GM20000 (cell line): Measurements from ENCODE around the gene PGGHG.

ENCODE experiments used
- DNase-seq: peaks from one replicate; pipeline ENCODE4 v3.0.0; 2012; ENCODE audit warnings: low spot score
- TF ChIP-seq, protein P1 (sequence below): IDR thresholded peaks from 2 replicates; pipeline ENCODE4 v1.5.1; 2012; ENCODE audit warnings: mild to moderate bottlenecking, control low read depth; ENCODE audit errors: extremely low read depth, missing control alignments

The PGGHG gene

DNA sequence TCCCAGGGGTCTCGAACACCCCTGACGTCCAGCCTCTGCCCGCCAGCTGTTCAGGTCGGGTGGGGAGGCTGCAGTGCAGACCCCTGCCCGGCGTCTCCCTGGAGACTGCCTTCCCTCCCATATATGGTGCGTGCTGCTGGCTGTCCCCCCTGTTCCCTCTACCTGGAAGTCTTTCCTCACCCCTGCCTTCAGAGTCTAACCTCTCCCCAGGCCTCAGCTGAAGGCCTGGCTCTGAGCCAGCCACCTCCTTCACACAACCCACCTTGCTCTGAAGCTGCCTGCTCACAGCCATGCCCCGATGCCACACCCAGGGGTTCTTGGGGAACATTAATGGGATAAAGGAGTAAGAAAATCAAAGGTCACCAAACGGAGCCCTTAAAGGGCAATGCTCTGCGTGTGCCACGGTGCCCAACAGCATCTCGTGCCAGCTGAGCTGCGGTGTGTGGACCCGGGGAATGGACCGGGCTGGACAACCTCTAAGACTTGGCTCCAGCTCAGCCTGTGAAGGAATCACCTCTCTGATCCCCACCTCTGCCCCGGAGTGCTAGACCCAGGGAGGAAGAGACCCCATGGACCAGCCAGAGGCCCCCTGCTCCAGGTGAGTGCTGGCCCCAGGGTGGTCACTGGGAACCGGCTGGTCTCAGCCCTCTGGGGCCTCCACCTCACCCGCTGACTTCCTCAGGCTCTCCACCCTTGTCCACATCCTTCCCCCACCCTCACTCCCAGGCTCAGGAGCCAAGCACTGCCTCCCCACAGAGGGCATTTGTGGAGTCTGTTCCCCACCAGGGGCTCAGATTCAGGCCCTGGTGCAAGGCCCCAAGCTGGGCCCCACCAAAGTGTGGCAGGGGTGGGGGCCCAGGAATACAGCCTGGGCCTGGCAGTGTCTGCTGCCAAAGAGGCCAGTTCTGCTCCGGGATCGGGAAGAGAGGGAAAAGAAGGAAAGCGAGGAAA, 10.7 kb upstream of the PGGHG start, which contains the start of gene NLRP6:
Gene NLRP6 (plus strand): TSS at position 407 of the 951 bp plus-strand sequence. CDS start 163 bp downstream, at position 570.
- TF ChIP-seq, protein P1, sequence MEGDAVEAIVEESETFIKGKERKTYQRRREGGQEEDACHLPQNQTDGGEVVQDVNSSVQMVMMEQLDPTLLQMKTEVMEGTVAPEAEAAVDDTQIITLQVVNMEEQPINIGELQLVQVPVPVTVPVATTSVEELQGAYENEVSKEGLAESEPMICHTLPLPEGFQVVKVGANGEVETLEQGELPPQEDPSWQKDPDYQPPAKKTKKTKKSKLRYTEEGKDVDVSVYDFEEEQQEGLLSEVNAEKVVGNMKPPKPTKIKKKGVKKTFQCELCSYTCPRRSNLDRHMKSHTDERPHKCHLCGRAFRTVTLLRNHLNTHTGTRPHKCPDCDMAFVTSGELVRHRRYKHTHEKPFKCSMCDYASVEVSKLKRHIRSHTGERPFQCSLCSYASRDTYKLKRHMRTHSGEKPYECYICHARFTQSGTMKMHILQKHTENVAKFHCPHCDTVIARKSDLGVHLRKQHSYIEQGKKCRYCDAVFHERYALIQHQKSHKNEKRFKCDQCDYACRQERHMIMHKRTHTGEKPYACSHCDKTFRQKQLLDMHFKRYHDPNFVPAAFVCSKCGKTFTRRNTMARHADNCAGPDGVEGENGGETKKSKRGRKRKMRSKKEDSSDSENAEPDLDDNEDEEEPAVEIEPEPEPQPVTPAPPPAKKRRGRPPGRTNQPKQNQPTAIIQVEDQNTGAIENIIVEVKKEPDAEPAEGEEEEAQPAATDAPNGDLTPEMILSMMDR, result no peak
- peak; percentile 10 for DNase-seq

DNA sequence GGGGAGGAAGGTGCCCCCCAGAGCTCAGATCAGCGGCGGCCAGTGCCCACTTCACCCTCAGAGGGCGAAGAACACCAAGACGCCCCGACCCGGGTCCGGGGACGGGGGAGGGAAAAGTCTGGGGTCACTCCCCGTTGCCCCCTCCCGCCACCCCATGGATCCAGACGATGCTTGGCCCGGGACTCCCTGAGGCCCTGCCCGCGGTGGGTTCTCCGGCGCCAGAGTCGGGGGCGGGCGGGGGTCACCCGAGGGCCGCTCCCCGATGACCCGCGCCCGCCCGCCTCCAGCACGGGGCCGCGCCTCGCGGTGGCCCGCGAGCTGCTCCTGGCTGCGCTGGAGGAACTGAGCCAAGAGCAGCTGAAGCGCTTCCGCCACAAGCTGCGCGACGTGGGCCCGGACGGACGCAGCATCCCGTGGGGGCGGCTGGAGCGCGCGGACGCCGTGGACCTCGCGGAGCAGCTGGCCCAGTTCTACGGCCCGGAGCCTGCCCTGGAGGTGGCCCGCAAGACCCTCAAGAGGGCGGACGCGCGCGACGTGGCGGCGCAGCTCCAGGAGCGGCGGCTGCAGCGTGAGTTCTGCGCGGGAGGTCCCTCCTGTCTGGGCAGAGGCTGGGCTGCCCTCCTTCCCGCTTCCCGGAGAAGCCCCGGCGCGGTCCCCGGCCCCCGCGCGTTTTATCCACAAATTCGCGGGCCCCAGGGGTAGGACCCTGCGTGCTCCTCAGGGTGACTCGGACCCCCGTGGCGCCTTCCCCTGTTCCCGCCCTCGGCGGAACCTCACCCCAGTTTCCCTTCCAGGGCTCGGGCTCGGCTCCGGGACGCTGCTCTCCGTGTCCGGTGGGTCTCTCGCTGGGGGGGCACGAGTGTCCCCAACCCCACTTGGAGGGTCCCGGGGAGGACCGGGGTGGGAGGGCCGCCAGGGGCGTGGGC, 9.6 kb upstream of the PGGHG start:
- TF ChIP-seq, protein P1, result no peak
- DNase-seq, result peak; percentile 49

DNA sequence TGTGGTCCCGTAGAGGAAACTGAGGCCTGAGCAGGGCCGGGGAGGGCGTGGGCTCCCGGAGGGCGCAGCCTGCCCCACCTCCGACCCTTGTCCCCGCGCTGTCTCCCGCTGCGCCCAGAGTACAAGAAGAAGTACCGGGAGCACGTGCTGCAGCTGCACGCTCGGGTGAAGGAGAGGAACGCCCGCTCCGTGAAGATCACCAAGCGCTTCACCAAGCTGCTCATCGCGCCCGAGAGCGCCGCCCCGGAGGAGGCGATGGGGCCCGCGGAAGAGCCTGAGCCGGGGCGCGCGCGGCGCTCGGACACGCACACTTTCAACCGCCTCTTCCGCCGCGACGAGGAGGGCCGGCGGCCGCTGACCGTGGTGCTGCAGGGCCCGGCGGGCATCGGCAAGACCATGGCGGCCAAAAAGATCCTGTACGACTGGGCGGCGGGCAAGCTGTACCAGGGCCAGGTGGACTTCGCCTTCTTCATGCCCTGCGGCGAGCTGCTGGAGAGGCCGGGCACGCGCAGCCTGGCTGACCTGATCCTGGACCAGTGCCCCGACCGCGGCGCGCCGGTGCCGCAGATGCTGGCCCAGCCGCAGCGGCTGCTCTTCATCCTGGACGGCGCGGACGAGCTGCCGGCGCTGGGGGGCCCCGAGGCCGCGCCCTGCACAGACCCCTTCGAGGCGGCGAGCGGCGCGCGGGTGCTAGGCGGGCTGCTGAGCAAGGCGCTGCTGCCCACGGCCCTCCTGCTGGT, 8.8 kb upstream of the PGGHG start:
- TF ChIP-seq, protein P1, result no peak
- DNase-seq, result peak; percentile 72

DNA sequence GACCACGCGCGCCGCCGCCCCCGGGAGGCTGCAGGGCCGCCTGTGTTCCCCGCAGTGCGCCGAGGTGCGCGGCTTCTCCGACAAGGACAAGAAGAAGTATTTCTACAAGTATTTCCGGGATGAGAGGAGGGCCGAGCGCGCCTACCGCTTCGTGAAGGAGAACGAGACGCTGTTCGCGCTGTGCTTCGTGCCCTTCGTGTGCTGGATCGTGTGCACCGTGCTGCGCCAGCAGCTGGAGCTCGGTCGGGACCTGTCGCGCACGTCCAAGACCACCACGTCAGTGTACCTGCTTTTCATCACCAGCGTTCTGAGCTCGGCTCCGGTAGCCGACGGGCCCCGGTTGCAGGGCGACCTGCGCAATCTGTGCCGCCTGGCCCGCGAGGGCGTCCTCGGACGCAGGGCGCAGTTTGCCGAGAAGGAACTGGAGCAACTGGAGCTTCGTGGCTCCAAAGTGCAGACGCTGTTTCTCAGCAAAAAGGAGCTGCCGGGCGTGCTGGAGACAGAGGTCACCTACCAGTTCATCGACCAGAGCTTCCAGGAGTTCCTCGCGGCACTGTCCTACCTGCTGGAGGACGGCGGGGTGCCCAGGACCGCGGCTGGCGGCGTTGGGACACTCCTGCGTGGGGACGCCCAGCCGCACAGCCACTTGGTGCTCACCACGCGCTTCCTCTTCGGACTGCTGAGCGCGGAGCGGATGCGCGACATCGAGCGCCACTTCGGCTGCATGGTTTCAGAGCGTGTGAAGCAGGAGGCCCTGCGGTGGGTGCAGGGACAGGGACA, 8.0 kb upstream of the PGGHG start:
- no peak for DNase-seq
- TF ChIP-seq, protein P1, result no peak

DNA sequence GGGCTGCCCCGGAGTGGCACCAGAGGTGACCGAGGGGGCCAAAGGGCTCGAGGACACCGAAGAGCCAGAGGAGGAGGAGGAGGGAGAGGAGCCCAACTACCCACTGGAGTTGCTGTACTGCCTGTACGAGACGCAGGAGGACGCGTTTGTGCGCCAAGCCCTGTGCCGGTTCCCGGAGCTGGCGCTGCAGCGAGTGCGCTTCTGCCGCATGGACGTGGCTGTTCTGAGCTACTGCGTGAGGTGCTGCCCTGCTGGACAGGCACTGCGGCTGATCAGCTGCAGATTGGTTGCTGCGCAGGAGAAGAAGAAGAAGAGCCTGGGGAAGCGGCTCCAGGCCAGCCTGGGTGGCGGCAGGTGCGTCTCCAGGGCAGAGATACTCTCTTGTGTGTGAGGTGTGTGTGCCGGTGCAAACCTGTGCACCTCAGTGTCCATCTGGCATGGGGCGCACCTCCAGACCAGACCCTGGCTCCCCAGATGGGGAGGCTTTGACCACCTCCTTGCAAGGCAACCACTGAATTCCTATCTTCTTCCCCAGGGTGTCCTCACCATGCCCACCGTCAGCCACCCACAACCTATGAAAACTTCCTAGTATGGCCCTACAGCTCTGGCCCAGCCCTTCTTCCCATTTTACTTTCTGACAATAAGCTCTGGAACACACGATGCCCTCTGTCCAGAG, 7.3 kb upstream of the PGGHG start:
- TF ChIP-seq, protein P1, result no peak
- peak; percentile 14 for DNase-seq

DNA sequence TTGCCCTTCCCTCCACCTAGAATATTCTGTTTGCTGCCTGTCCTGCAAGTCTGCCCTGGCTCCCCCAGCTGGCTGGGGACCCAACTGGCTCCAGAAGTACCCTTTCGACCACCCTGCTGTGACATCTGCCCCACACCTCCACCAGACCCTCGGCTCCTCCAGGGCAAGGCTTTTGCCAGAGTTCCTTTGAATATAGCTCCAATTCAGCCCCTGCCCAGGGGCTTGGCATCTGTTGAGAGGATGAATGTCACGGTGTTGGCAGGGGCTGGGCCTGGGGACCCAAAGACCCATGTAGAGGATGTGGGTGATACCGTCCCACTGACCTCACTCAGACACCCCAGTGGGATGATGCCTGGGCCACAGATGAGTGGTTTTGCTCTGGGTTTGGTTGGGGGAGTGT, 6.8 kb upstream of the PGGHG start:
- DNase-seq, result peak; percentile 28
- TF ChIP-seq, protein P1, result no peak
